Measurements from ENCODE around the gene CHD3. TPM values are rescaled to one million over a fixed set of nuclear protein-coding genes. Genes with fewer than 3 reads are reported as not detected.

The CHD3 gene
- total RNA-seq, 4 donors from 2014 or later, result 36.1 to 99.9 (median 45.1) TPM

DNA sequence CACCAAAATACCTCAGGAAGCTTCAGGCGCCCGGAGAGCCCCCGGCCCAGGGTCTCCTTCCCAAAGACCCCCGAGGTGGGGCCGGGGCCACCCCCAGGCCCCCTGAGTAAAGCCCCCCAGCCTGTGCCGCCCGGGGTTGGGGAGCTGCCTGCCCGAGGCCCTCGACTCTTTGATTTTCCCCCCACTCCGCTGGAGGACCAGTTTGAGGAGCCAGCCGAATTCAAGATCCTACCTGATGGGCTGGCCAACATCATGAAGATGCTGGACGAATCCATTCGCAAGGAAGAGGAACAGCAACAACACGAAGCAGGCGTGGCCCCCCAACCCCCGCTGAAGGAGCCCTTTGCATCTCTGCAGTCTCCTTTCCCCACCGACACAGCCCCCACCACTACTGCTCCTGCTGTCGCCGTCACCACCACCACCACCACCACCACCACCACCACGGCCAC lies 40.4 kb upstream of the CHD3 start:
- Histone ChIP-seq H3K27ac (no peak overlapping the region), H3K9me3 (no peaks in the 10 kb centered on the region), H3K4me3 (no peak overlapping the region), H3K27me3 (no peaks in the 10 kb centered on the region), H3K36me3 (peaks cover 0 to 75% (median 0%) of the 10 kb centered on the region in 3 donors), H3K4me1 (peaks cover 4 to 34% (median 16%) of the 10 kb centered on the region in 4 donors)
- peak in 1 of 3 donors; percentile 40 for DNase-seq
- TF ChIP-seq, protein P1, sequence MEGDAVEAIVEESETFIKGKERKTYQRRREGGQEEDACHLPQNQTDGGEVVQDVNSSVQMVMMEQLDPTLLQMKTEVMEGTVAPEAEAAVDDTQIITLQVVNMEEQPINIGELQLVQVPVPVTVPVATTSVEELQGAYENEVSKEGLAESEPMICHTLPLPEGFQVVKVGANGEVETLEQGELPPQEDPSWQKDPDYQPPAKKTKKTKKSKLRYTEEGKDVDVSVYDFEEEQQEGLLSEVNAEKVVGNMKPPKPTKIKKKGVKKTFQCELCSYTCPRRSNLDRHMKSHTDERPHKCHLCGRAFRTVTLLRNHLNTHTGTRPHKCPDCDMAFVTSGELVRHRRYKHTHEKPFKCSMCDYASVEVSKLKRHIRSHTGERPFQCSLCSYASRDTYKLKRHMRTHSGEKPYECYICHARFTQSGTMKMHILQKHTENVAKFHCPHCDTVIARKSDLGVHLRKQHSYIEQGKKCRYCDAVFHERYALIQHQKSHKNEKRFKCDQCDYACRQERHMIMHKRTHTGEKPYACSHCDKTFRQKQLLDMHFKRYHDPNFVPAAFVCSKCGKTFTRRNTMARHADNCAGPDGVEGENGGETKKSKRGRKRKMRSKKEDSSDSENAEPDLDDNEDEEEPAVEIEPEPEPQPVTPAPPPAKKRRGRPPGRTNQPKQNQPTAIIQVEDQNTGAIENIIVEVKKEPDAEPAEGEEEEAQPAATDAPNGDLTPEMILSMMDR (IDR thresholded peaks at IDR 0.05), result no peak
- TF ChIP-seq POLR2A (IDR thresholded peaks at IDR 0.05), result no peak

DNA sequence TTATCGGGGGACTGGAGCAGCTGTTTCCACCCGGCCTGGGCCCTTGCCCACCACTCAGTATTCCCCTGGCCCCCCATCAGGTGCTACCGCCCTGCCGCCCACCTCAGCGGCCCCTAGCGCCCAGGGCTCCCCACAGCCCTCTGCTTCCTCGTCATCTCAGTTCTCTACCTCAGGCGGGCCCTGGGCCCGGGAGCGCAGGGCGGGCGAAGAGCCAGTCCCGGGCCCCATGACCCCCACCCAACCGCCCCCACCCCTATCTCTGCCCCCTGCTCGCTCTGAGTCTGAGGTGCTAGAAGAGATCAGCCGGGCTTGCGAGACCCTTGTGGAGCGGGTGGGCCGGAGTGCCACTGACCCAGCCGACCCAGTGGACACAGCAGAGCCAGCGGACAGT lies 39.9 kb upstream of the CHD3 start:
- H3K27ac ChIP-seq, result no peak overlapping the region
- TF ChIP-seq, protein P1 (IDR thresholded peaks at IDR 0.05), result no peak
- TF ChIP-seq POLR2A (IDR thresholded peaks at IDR 0.05), result no peak

DNA sequence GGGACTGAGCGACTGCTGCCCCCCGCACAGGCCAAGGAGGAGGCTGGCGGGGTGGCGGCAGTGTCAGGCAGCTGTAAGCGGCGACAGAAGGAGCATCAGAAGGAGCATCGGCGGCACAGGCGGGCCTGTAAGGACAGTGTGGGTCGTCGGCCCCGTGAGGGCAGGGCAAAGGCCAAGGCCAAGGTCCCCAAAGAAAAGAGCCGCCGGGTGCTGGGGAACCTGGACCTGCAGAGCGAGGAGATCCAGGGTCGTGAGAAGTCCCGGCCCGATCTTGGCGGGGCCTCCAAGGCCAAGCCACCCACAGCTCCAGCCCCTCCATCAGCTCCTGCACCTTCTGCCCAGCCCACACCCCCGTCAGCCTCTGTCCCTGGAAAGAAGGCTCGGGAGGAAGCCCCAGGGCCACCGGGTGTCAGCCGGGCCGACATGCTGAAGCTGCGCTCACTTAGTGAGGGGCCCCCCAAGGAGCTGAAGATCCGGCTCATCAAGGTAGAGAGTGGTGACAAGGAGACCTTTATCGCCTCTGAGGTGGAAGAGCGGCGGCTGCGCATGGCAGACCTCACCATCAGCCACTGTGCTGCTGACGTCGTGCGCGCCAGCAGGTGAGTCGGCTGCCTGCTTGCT lies 39.3 kb upstream of the CHD3 start:
- Histone ChIP-seq H3K27ac (no peak overlapping the region), H3K27me3 (no peaks in the 10 kb centered on the region), H3K36me3 (peaks cover 0 to 86% (median 0%) of the 10 kb centered on the region in 3 donors), H3K9me3 (no peaks in the 10 kb centered on the region), H3K4me1 (peaks cover 4 to 34% (median 16%) of the 10 kb centered on the region in 4 donors), H3K4me3 (no peak overlapping the region)
- DNase-seq, result no peak
- TF ChIP-seq, protein P1 (IDR thresholded peaks at IDR 0.05), result no peak
- TF ChIP-seq POLR2A (IDR thresholded peaks at IDR 0.05), result no peak

More for the DNA sequence above, 39.9 kb upstream of the CHD3 start:
- Histone ChIP-seq H3K4me3 (no peak overlapping the region), H3K27me3 (no peaks in the 10 kb centered on the region), H3K4me1 (peaks cover 4 to 34% (median 16%) of the 10 kb centered on the region in 4 donors), H3K9me3 (no peaks in the 10 kb centered on the region), H3K36me3 (peaks cover 0 to 81% (median 0%) of the 10 kb centered on the region in 3 donors)
- no peak for DNase-seq

DNA sequence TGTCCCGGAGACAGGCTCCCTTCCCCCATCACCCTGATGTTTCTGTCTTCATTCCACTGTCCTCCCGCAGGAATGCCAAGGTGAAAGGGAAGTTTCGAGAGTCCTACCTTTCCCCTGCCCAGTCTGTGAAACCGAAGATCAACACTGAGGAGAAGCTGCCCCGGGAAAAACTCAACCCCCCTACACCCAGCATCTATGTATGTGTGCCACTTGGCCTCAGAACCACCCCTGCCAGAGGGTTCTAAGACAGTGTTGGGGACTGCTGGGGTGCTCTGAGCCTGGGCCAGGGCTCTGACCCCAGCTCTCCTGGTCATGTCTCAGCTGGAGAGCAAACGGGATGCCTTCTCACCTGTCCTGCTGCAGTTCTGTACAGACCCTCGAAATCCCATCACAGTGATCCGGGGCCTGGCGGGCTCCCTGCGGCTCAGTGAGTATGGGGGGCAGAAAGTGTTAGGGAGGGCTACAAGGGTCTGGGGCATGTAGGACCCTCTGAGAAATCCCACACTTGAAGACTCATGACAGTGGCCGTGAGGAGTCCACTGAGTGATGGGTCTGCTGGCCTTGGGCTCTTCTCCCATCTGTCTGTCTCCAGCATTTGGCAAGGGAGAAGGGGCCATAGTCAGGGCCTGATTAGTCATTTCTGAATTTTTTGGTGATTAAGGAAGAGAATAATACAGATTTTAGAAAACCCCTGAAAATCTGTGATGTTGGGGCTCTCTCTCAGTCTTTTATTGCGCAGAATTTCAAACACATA lies 38.7 kb upstream of the CHD3 start:
- Histone ChIP-seq H3K9me3 (no peaks in the 10 kb centered on the region), H3K4me3 (no peak overlapping the region), H3K4me1 (peaks cover 4 to 40% (median 15%) of the 10 kb centered on the region in 4 donors), H3K36me3 (peaks cover 0 to 93% (median 0%) of the 10 kb centered on the region in 3 donors), H3K27me3 (no peaks in the 10 kb centered on the region), H3K27ac (no peak overlapping the region)
- TF ChIP-seq, protein P1 (IDR thresholded peaks at IDR 0.05), result no peak
- TF ChIP-seq POLR2A (IDR thresholded peaks at IDR 0.05), result no peak
- no peak for DNase-seq

DNA sequence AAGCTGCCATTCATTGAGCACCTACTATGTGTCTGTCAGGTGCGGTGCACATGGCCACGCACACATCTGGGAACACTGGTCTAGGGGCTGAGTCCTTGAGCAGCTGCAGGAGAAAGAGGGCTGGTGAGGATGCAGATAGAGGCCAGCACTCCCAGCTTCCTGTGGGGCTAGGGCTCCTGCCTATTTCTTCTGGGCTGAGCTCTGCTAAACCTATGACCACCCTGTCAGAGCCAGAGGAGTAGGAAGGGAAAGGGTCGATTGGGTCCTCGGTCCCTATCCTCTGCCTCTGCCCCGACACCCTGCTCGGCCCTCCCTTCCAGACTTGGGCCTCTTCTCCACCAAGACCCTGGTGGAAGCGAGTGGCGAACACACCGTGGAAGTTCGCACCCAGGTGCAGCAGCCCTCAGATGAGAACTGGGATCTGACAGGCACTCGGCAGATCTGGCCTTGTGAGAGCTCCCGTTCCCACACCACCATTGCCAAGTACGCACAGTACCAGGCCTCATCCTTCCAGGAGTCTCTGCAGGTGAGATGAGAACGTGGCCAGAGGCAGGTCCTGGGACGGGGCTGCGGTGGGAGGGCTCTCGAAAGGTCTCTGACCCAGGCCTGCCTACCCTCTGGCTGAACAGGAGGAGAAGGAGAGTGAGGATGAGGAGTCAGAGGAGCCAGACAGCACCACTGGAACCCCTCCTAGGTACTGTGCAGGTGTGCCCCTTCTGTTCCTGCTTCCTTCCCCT lies 37.7 kb upstream of the CHD3 start:
- H3K9me3 ChIP-seq, result no peaks in the 10 kb centered on the region
- peak overlapping the region in 3 of 4 donors; percentile 14 to 72 (median 52) for H3K27ac ChIP-seq
- DNase-seq, result no peak
- H3K4me1 ChIP-seq, result peaks cover 4 to 40% (median 12%) of the 10 kb centered on the region in 4 donors
- H3K36me3 ChIP-seq, result peaks cover 0 to 91% (median 0%) of the 10 kb centered on the region in 3 donors
- no peaks in the 10 kb centered on the region for H3K27me3 ChIP-seq
- H3K4me3 ChIP-seq, result peak overlapping the region in 3 of 4 donors; percentile 21 to 38 (median 26)
- TF ChIP-seq POLR2A (IDR thresholded peaks at IDR 0.05), result no peak
- TF ChIP-seq, protein P1 (IDR thresholded peaks at IDR 0.05), result no peak
